Trophoblast cell (in vitro differentiated cells and primary cell): ENCODE results near the gene VAV3.
A peak's percentile ranks its signal among the peaks of the same experiment; 100 is the strongest.

Experiments used
- DNase-seq, 2 donors: peaks; one replicate each; pipeline ENCODE4 v3.0.0-alpha.2; 2016
- H2AFZ ChIP-seq: 2 replicates; pipeline ENCODE4 v1.6.1; 2013; ENCODE audit warnings: low read length, moderate library complexity, mild to moderate bottlenecking; ENCODE audit not compliant: insufficient read depth, poor library complexity
- H2AK5ac ChIP-seq: 2 replicates; pipeline ENCODE4 v1.6.1; 2013; ENCODE audit warnings: mild to moderate bottlenecking, low read length
- H2BK120ac ChIP-seq: 2 replicates; pipeline ENCODE4 v1.6.1; 2013; ENCODE audit warnings: low read length, mild to moderate bottlenecking, moderate library complexity; ENCODE audit not compliant: insufficient read depth, poor library complexity
- H2BK12ac ChIP-seq: 2 replicates; pipeline ENCODE4 v1.6.1; 2013; ENCODE audit warnings: mild to moderate bottlenecking, low read length, moderate library complexity
- H2BK5ac ChIP-seq: 2 replicates; pipeline ENCODE4 v1.6.1; 2013; ENCODE audit warnings: low read length, low read depth, moderate library complexity, mild to moderate bottlenecking; ENCODE audit not compliant: poor library complexity
- H3K14ac ChIP-seq: 2 replicates; pipeline ENCODE4 v1.6.1; 2013; ENCODE audit warnings: mild to moderate bottlenecking, low read length
- H3K18ac ChIP-seq: 2 replicates; pipeline ENCODE4 v1.6.1; 2013; ENCODE audit warnings: mild to moderate bottlenecking, low read length
- H3K23ac ChIP-seq: 2 replicates; pipeline ENCODE4 v1.6.1; 2013; ENCODE audit warnings: low read length
- H3K27ac ChIP-seq: 2 replicates; pipeline ENCODE4 v1.5.1; 2013; ENCODE audit warnings: low read depth, mild to moderate bottlenecking, inconsistent platforms, low read length, moderate library complexity
- H3K27me3 ChIP-seq: 2 replicates; pipeline ENCODE4 v1.6.1; 2013; ENCODE audit warnings: inconsistent platforms, mild to moderate bottlenecking, low read length, moderate library complexity; ENCODE audit not compliant: insufficient read depth
- H3K36me3 ChIP-seq, 2 experiments: 1 replicate in 1 of 2; 2 replicates in 1 of 2; pipeline ENCODE4 v1.6.1; 2013; ENCODE audit warnings: low read length in 2 of 2, mild to moderate bottlenecking in 2 of 2, moderate library complexity in 1 of 2; ENCODE audit not compliant: insufficient read depth in 2 of 2, control insufficient read depth in 1 of 2
- H3K4ac ChIP-seq: 2 replicates; pipeline ENCODE4 v1.6.1; 2013; ENCODE audit warnings: low read depth, mild to moderate bottlenecking, low read length, moderate library complexity
- H3K4me1 ChIP-seq, 2 experiments: 1 replicate in 1 of 2; 2 replicates in 1 of 2; pipeline ENCODE4 v1.6.1; 2013; ENCODE audit warnings: low read length in 2 of 2, mild to moderate bottlenecking in 2 of 2, moderate library complexity in 1 of 2; ENCODE audit not compliant: insufficient read depth in 2 of 2, control insufficient read depth in 1 of 2
- H3K4me2 ChIP-seq: 2 replicates; pipeline ENCODE4 v1.6.1; 2013; ENCODE audit warnings: inconsistent platforms, mild to moderate bottlenecking, low read length, moderate library complexity
- H3K4me3 ChIP-seq: 2 replicates; pipeline ENCODE4 v1.5.1; 2013; ENCODE audit warnings: mild to moderate bottlenecking, low read depth, low read length, inconsistent platforms
- H3K79me1 ChIP-seq: one replicate; pipeline ENCODE4 v1.6.1; 2013; ENCODE audit warnings: low read length
- H3K79me2 ChIP-seq: 2 replicates; pipeline ENCODE4 v1.6.1; 2013; ENCODE audit warnings: low read length, mild to moderate bottlenecking; ENCODE audit not compliant: control insufficient read depth, insufficient read depth, poor library complexity
- H3K9ac ChIP-seq: 2 replicates; pipeline ENCODE4 v1.6.1; 2013; ENCODE audit warnings: mild to moderate bottlenecking, low read length
- H3K9me3 ChIP-seq: 2 replicates; pipeline ENCODE4 v1.6.1; 2013; ENCODE audit warnings: low read depth, mild to moderate bottlenecking, control low read depth, inconsistent platforms, low read length; ENCODE audit not compliant: insufficient read depth
- H4K12ac ChIP-seq: 2 replicates; pipeline ENCODE4 v1.6.1; 2013; ENCODE audit warnings: low read depth, mild to moderate bottlenecking, low read length, moderate library complexity
- H4K8ac ChIP-seq: 2 replicates; pipeline ENCODE4 v1.6.1; 2013; ENCODE audit warnings: low read depth, mild to moderate bottlenecking, low read length, moderate library complexity
- H4K91ac ChIP-seq: one replicate; pipeline ENCODE4 v1.6.1; 2013; ENCODE audit warnings: low read depth, mild to moderate bottlenecking, low read length, moderate library complexity
- WGBS: extraction: QIAGEN DNeasy Blood & Tissue Kit; methylation state at CpG from one replicate; pipeline ENCODE4 v1.1.7; 2013; ENCODE audit warnings: missing lambda C conversion rate; ENCODE audit not compliant: insufficient read length, insufficient coverage; ENCODE audit errors: extremely low coverage; 5-methylcytosine and 5-hydroxymethylcytosine counted together

Gene VAV3

DNA sequence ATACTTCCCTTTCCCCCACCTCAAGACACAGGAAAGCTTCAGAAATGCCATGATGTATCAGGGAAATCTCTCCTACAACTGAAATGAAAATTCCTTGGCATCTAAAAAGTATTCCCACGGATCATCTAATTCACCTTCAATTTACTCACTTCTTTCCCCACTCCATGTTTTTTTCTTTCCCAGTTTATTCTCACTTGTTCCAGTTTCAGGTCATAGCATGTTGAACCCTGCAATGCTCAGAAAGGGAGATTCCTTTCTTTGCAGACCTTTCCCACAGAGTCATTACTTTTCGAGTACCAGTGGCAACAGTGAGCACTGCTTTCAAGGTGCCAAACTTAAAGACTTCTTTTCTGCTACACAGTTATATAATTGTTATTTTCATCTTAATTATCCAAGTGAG lies 305.0 kb downstream of the VAV3 start:
- Histone ChIP-seq H2BK5ac (no peak overlapping the region), H2BK12ac (no peak overlapping the region), H4K12ac (no peak overlapping the region), H3K4me2 (no peak overlapping the region), H2BK120ac (no peak overlapping the region), H3K18ac (no peak overlapping the region), H3K27ac (no peak overlapping the region), H3K23ac (no peak overlapping the region), H4K91ac (no peak overlapping the region), H3K4ac (no peak overlapping the region), H3K79me1 (no peaks in the 10 kb centered on the region), H3K27me3 (no peaks in the 10 kb centered on the region), H3K4me3 (no peak overlapping the region), H3K36me3 (no peaks in the 10 kb centered on the region), H2AFZ (no peak overlapping the region), H3K14ac (no peak overlapping the region), H4K8ac (no peak overlapping the region), H3K9me3 (no peaks in the 10 kb centered on the region), H3K79me2 (no peaks in the 10 kb centered on the region), H3K4me1 (no peaks in the 10 kb centered on the region), H3K9ac (no peak overlapping the region), H2AK5ac (no peak overlapping the region)
- no peak for DNase-seq
- WGBS, result 100% methylated on average over 1 of the region's 2 CpGs

DNA sequence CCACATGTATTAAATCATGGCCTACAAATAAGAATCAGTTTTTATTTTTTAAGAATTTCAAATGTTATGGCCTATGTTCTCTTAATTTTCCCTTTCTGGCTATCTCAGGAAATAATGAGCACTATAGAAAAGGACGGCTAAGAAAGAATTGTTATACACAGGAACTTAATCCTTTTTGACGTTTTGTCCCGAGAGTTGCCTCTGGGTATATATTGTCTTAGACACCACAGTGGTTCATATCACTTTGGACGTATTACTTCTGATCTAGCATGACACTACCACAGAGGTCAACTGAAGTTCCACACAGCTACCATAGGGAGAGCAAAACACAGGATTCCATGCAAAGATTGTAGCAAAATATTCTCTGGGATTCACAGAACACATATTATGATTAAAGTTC lies 307.6 kb downstream of the VAV3 start:
- no CpG with 5 or more reads among the region's 4 CpGs for WGBS
- H3K4me2 ChIP-seq, result no peak overlapping the region

DNA sequence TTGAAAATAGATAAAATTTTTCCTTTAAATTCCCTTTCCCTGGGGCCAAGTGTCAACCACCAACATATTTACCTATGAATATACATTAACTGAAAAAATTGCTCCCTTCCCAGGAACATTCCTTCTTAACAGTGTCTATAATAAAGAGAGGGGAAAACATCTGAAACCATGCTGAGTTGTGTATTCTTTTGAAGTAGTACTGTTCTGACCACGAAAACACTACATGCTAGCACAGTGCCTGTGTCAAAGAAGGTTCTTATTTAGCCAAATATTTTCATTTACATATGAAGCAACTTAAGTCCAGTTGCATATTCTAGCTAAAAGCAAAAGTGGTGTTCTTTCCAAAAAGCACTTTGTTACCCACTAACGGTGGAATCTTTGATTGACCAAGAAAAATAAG lies 311.2 kb downstream of the VAV3 start:
- no peak overlapping the region for H3K27ac ChIP-seq
- no CpG with 5 or more reads among the region's 2 CpGs for WGBS
- no peak overlapping the region for H4K12ac ChIP-seq
- H2AFZ ChIP-seq, result no peak overlapping the region
- no peak overlapping the region for H4K91ac ChIP-seq
- no peak overlapping the region for H2BK12ac ChIP-seq
- no peaks in the 10 kb centered on the region for H3K79me1 ChIP-seq
- no peaks in the 10 kb centered on the region for H3K36me3 ChIP-seq
- no peak overlapping the region for H2BK120ac ChIP-seq
- no peak overlapping the region for H3K4me2 ChIP-seq
- H3K27me3 ChIP-seq, result no peaks in the 10 kb centered on the region
- H3K23ac ChIP-seq, result no peak overlapping the region
- H3K9me3 ChIP-seq, result no peaks in the 10 kb centered on the region
- H3K4me3 ChIP-seq, result no peak overlapping the region
- DNase-seq, result peak in 1 of 2 donors; percentile 22
- no peak overlapping the region for H3K9ac ChIP-seq
- no peak overlapping the region for H3K18ac ChIP-seq
- H2BK5ac ChIP-seq, result no peak overlapping the region
- no peaks in the 10 kb centered on the region for H3K79me2 ChIP-seq
- H2AK5ac ChIP-seq, result no peak overlapping the region
- H4K8ac ChIP-seq, result no peak overlapping the region
- no peak overlapping the region for H3K4ac ChIP-seq
- no peaks in the 10 kb centered on the region for H3K4me1 ChIP-seq
- no peak overlapping the region for H3K14ac ChIP-seq

More for the DNA sequence above, 307.6 kb downstream of the VAV3 start:
- H3K4me3 ChIP-seq, result no peak overlapping the region
- H2BK12ac ChIP-seq, result no peak overlapping the region
- H3K79me2 ChIP-seq, result no peaks in the 10 kb centered on the region
- no peak overlapping the region for H3K27ac ChIP-seq
- H2BK120ac ChIP-seq, result no peak overlapping the region
- H4K8ac ChIP-seq, result no peak overlapping the region
- H2AK5ac ChIP-seq, result no peak overlapping the region
- H3K18ac ChIP-seq, result no peak overlapping the region
- no peak for DNase-seq
- no peaks in the 10 kb centered on the region for H3K9me3 ChIP-seq
- no peak overlapping the region for H2BK5ac ChIP-seq
- no peaks in the 10 kb centered on the region for H3K79me1 ChIP-seq
- no peak overlapping the region for H4K91ac ChIP-seq
- no peak overlapping the region for H2AFZ ChIP-seq
- no peak overlapping the region for H3K14ac ChIP-seq
- H3K23ac ChIP-seq, result no peak overlapping the region
- H3K4ac ChIP-seq, result no peak overlapping the region
- H3K4me1 ChIP-seq, result no peaks in the 10 kb centered on the region
- no peaks in the 10 kb centered on the region for H3K27me3 ChIP-seq
- H3K9ac ChIP-seq, result no peak overlapping the region
- no peak overlapping the region for H4K12ac ChIP-seq
- no peaks in the 10 kb centered on the region for H3K36me3 ChIP-seq

DNA sequence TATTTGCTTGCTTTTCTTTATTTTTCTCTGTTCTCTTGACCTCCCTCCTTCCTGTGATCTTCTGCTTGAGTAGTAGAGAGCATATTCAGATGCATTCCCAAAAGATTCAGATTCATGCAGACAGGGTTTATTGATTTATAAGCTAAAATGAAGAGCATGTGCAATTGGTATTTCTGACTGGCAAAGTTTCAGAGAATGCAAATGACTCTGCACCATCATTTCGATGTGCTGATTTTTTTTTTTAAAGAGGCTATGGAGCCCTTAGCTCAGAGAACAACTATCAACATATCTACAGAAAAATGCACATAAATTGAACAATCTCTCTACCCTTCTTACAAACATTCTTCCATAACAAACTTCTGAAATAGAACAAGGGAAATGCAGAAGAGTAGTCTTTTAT lies 312.0 kb downstream of the VAV3 start:
- no peaks in the 10 kb centered on the region for H3K36me3 ChIP-seq
- no peaks in the 10 kb centered on the region for H3K79me2 ChIP-seq
- DNase-seq, result no peak

More for the DNA sequence above, 312.0 kb downstream of the VAV3 start:
- Histone ChIP-seq H3K27me3 (no peaks in the 10 kb centered on the region), H3K79me1 (no peaks in the 10 kb centered on the region), H2BK5ac (no peak overlapping the region), H3K4me1 (no peaks in the 10 kb centered on the region), H3K9me3 (no peaks in the 10 kb centered on the region), H4K8ac (no peak overlapping the region), H3K4me2 (no peak overlapping the region), H4K91ac (no peak overlapping the region), H2BK12ac (no peak overlapping the region), H4K12ac (no peak overlapping the region), H2AFZ (no peak overlapping the region), H3K23ac (no peak overlapping the region), H3K18ac (no peak overlapping the region), H2AK5ac (no peak overlapping the region), H3K9ac (no peak overlapping the region), H3K4ac (no peak overlapping the region), H3K14ac (no peak overlapping the region), H3K4me3 (no peak overlapping the region), H3K27ac (no peak overlapping the region), H2BK120ac (no peak overlapping the region)
- WGBS, result no CpG with 5 or more reads among the region's 1 CpG
